Gastrocnemius medialis (tissue), 4 donors: ENCODE measurements around the gene ZNF787.

Source experiments
- CTCF ChIP-seq, 5 experiments: fragments of 450-650 bp in 3 of 5; fragments of 200-600 bp in 2 of 5; sonication (generic) in 2 of 5; IDR thresholded peaks in 4 of 5; conservative IDR thresholded peaks in 1 of 5; 1 replicate in 4 of 5; 2 replicates in 1 of 5; pipeline ENCODE4 v1.5.1; 2016 to 2019; ENCODE audit warnings: antibody characterized with exemption in 5 of 5, mild to moderate bottlenecking in 3 of 5, moderate library complexity in 3 of 5
- POLR2A ChIP-seq, 2 donors: fragments of 450-650 bp; IDR thresholded peaks; one replicate each; pipeline ENCODE4 v1.6.1; 2017; ENCODE audit warnings: antibody characterized with exemption in 2 of 2, mild to moderate bottlenecking in 2 of 2, moderate library complexity in 2 of 2

- TF ChIP-seq CTCF (IDR thresholded peaks at IDR 0.05 in 4 of 5, conservative IDR thresholded peaks at IDR 0.05 in 1 of 5), result no peak
- TF ChIP-seq POLR2A (IDR thresholded peaks at IDR 0.05), result no peak
These were observed 35.4 kb downstream of the ZNF787 start for GRCh38 chr19:56085571-56086275.
